Brain microvascular endothelial cell (primary cell): ENCODE measurements around the gene NOTCH1.
A peak's percentile ranks its signal among the peaks of the same experiment; 100 is the strongest.

ENCODE experiments used
- DNase-seq: peaks from one replicate; pipeline ENCODE4 v3.0.0-alpha.2; 2020
- H3K27ac ChIP-seq: fragments of 250-450 bp; sonication (Bioruptor Pico); 2 replicates; pipeline ENCODE4 v1.5.1; 2020; ENCODE audit warnings: mild to moderate bottlenecking, moderate library complexity
- H3K27me3 ChIP-seq: fragments of 250-450 bp; sonication (Bioruptor Pico); replicated peaks from 2 replicates; pipeline ENCODE4 v1.5.1; 2020; ENCODE audit warnings: mild to moderate bottlenecking
- H3K36me3 ChIP-seq: fragments of 250-450 bp; sonication (Bioruptor Pico); replicated peaks from 2 replicates; pipeline ENCODE4 v1.5.1; 2020; ENCODE audit warnings: mild to moderate bottlenecking
- H3K4me3 ChIP-seq: 2 replicates; pipeline ENCODE4 v1.5.1; 2011; ENCODE audit warnings: low read depth, mild to moderate bottlenecking, control low read depth, low read length, moderate library complexity
- in situ Hi-C: cut with HindIII; loops from 2 replicates; pipeline ENCODE4 v1.10.0; 2017; ENCODE audit warnings: low sequenced_read_pairs, low pct_ligation_motif_present
- TF ChIP-seq, protein P1 (sequence below): IDR thresholded peaks from 2 replicates; pipeline ENCODE4 v1.5.1; 2011; ENCODE audit warnings: low read depth, mild to moderate bottlenecking, moderate library complexity, low read length, control low read depth, inconsistent platforms; ENCODE audit errors: missing control alignments

The NOTCH1 gene

DNA sequence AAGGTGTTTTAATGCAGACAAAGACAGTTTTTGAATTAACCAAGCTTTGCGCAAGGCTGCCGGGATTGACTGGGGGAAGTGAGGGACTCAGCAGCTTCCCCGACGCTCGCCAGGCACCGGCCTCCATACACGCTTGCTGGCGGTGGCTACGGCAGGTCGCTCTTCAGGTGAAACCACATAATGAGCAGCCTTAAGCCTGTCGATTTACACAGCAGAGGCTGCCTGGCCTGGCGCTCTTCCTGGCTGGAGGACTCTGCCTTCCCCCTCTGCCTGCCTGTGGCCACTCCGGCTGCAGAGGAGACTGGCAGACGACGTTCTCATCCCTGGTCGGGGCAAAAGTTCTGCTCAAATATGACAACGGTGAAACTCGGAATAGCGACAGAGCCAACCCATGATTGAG lies 9.0 kb upstream of the NOTCH1 start:
- DNase-seq = no peak
- Histone ChIP-seq H3K36me3 (no peaks in the 10 kb centered on the region), H3K27me3 (no peaks in the 10 kb centered on the region), H3K27ac (no peak overlapping the region), H3K4me3 (no peak overlapping the region)
- TF ChIP-seq, protein P1, sequence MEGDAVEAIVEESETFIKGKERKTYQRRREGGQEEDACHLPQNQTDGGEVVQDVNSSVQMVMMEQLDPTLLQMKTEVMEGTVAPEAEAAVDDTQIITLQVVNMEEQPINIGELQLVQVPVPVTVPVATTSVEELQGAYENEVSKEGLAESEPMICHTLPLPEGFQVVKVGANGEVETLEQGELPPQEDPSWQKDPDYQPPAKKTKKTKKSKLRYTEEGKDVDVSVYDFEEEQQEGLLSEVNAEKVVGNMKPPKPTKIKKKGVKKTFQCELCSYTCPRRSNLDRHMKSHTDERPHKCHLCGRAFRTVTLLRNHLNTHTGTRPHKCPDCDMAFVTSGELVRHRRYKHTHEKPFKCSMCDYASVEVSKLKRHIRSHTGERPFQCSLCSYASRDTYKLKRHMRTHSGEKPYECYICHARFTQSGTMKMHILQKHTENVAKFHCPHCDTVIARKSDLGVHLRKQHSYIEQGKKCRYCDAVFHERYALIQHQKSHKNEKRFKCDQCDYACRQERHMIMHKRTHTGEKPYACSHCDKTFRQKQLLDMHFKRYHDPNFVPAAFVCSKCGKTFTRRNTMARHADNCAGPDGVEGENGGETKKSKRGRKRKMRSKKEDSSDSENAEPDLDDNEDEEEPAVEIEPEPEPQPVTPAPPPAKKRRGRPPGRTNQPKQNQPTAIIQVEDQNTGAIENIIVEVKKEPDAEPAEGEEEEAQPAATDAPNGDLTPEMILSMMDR = no peak
- in situ Hi-C loops = no loop called here

DNA sequence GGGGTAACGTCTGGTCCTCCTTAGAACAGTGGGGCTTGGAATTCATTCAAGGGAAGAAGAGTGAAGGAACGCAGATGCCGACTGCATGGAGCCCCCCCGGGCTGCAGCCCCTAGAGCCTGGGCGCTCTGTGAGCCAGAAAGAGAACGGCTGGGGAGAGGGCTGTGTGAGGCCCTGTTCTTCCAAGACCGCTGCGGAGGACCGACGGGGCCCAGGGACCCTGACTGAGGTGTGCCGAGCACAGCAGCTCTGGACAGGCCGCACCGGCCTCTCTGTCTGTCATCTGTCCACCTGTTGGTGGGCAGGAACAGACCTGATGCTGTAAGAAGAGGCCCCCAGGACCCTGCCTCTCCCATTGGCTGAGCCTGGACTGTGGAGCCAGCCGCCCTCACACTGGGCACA lies 7.7 kb upstream of the NOTCH1 start:
- no peak for DNase-seq
- Histone ChIP-seq H3K36me3 (no peaks in the 10 kb centered on the region), H3K4me3 (no peak overlapping the region), H3K27ac (no peak overlapping the region), H3K27me3 (no peaks in the 10 kb centered on the region)
- TF ChIP-seq, protein P1 = no peak
- in situ Hi-C loops = no loop called here

DNA sequence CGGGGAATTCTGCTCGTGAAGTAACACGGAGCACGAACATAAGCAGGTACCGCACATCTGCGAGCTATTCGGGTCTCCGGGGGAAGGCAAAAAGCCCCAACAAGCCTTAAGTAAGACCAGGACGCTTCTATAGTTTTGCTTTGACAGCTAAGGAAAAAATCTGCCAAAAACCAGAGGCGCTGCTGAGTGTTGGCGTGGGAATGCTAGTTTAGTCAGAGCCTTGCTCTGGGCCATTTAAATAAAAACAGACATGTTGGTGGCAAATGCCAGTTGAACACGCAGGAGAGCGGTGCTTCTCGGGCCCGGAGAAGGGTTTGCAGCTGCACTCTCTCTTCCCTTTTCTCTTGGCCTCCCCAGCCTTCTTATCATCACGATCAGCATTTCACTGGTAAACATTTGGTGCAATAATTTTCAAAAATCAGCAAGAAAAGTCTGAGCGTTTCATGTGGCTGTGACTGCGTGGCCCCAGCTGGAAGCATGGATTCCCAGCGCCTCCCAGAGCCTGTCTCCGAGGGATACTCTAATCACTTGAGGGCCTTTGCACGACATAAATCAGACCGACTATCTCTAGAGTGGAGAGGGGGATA lies 6.4 kb upstream of the NOTCH1 start:
- H3K27ac ChIP-seq = peak overlapping the region; percentile 3
- TF ChIP-seq, protein P1 = no peak
- H3K4me3 ChIP-seq = no peak overlapping the region
- DNase-seq = peak; percentile 42
- in situ Hi-C loops = no loop called here
- H3K27me3 ChIP-seq = no peaks in the 10 kb centered on the region
- no peaks in the 10 kb centered on the region for H3K36me3 ChIP-seq

DNA sequence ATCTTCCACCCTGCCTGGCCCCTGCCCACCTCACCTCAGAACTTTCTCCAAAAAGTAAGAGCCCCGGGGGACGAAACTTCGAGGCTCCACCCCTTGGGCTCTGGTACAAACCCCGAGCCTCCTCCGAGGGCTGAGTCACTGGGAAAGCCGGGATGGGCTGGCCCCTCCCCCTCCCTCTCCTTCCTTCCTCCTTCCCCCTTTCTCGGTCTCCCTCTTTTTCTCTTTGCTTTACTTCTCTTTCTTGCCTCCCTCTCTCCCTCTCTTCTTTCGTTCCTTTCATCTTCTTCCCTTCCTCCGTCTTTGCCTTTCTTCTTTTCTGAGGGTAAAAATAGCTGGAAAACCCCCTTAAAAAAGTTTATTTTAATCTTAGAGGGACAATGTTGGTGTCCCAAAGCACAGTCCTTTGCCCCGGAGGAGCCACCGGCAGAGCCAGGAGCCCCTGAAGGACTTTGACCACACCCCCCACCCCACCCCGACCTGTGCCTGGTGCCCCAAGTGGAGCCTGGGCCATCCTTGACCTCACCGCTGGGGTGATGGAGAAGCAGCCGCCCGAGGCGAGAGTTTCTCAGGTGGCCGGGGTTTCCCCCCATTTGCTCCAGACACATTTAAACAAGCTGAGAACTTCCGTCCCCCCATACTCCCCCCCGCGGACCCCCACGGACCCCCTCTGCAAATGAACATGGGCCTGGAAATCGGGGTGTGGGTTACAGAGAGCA lies 5.7 kb upstream of the NOTCH1 start:
- Histone ChIP-seq H3K4me3 (no peak overlapping the region), H3K36me3 (no peaks in the 10 kb centered on the region), H3K27me3 (no peaks in the 10 kb centered on the region), H3K27ac (no peak overlapping the region)
- TF ChIP-seq, protein P1 = no peak
- in situ Hi-C loops = no loop called here
- peak; percentile 28 for DNase-seq

DNA sequence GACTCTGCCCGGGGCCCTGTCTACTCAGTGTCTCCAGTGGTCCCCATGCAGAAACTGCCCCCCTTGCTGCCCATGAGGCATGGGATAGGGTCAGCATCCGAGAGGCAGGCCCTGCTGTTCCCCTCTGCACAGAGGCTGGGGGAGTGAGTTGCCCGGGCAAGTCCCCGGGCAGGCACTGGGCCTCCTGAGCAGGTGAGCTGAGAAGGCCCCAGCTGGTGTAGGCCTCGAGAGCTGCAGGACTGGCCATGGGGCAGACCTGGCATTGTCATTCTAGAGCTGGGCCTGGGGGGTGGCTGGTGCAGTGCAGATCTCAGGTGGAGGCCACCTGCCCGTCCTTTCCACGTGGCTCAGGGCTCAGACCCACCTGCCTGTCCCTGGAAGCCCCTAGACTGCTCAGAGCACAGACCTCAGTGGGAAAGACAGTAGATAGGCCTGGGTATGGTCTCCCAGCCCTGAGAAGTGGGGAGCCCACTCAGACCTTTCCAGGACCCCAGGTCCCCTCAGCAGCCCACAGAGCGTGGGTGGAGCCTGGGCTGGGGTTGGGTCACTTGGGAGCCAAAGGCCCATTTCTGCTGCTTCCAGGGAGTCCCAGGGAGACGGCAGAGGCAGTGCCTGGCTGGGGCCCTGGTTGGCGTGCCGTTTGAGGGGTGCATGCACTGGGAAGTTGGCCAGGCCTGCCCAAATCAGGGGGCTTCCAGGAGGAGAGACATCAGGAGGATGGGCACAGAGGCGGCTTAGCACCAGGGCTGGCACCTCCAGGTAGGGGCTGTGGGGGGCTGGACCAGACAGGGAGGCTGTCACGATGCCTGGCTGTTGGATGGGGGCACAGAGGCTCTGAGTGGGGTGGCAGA lies 4.8 kb upstream of the NOTCH1 start:
- no peak overlapping the region for H3K27ac ChIP-seq
- no peaks in the 10 kb centered on the region for H3K27me3 ChIP-seq
- in situ Hi-C loops = no loop called here
- no peak overlapping the region for H3K4me3 ChIP-seq
- no peaks in the 10 kb centered on the region for H3K36me3 ChIP-seq
- TF ChIP-seq, protein P1 = no peak
- DNase-seq = no peak
